Stimulated activated naive CD8-positive, alpha-beta T cell treated with anti-CD3 and anti-CD28 coated beads, Interleukin-15, amount 100 ng/mL, for 72 hours (primary cell): ENCODE data around the gene TBX5.

Experiments
- ATAC-seq: fragments of 150-1000 bp; cut with Tn5 transposase; 2 replicates; pipeline ENCODE4 v1.10.0; 2021; ENCODE audit warnings: mild to moderate bottlenecking, moderate library complexity
- DNase-seq, 2 donors: peaks; one replicate each; pipeline ENCODE4 v3.0.0; 2021 to 2022
- H3K27ac Mint-ChIP-seq, 2 donors: one replicate each; pipeline ENCODE4 v1.8.0; 2022; ENCODE audit warnings: mild to moderate bottlenecking in 2 of 2, mixed read lengths in 2 of 2, moderate library complexity in 2 of 2
- H3K27me3 Mint-ChIP-seq: one replicate; pipeline ENCODE4 v1.8.0; 2022; ENCODE audit warnings: mixed read lengths
- H3K4me1 Mint-ChIP-seq: one replicate; pipeline ENCODE4 v1.8.0; 2022; ENCODE audit warnings: mild to moderate bottlenecking, mixed read lengths
- H3K4me3 Mint-ChIP-seq, 2 donors: one replicate each; pipeline ENCODE4 v1.8.0; 2022; ENCODE audit warnings: mild to moderate bottlenecking in 2 of 2, mixed read lengths in 2 of 2, moderate library complexity in 1 of 2
- H3K9me3 Mint-ChIP-seq, 2 donors: one replicate each; pipeline ENCODE4 v1.8.0; 2022; ENCODE audit warnings: mixed read lengths in 2 of 2

Gene TBX5

GRCh38 chr12:114403011-114403689 is 2.8 kb downstream of the TBX5 start:
- H3K4me3 Mint-ChIP-seq = no peak overlapping the region
- peaks cover 17% of the 10 kb centered on the region for H3K4me1 Mint-ChIP-seq
- H3K27me3 Mint-ChIP-seq = peaks cover 100% of the 10 kb centered on the region
- no peaks in the 10 kb centered on the region for H3K9me3 Mint-ChIP-seq
- no peak overlapping the region for H3K27ac Mint-ChIP-seq
- DNase-seq = no peak
- ATAC-seq = no peak

- Mint-ChIP-seq H3K4me1 (peaks cover 17% of the 10 kb centered on the region), H3K27ac (no peak overlapping the region), H3K4me3 (no peak overlapping the region), H3K9me3 (no peaks in the 10 kb centered on the region), H3K27me3 (peaks cover 100% of the 10 kb centered on the region)
- DNase-seq = no peak
- no peak for ATAC-seq
Measured at GRCh38 chr12:114402084-114402717, 3.7 kb downstream of the TBX5 start.

GRCh38 chr12:114401328-114402083 is 4.4 kb downstream of the TBX5 start:
- ATAC-seq (no peak), DNase-seq (no peak)
- no peak overlapping the region for H3K4me3 Mint-ChIP-seq
- no peak overlapping the region for H3K27ac Mint-ChIP-seq
- H3K9me3 Mint-ChIP-seq = no peaks in the 10 kb centered on the region
- H3K4me1 Mint-ChIP-seq = peaks cover 17% of the 10 kb centered on the region
- H3K27me3 Mint-ChIP-seq = peaks cover 100% of the 10 kb centered on the region

- DNase-seq (no peak), ATAC-seq (no peak)
- H3K27ac Mint-ChIP-seq = no peak overlapping the region
- H3K4me3 Mint-ChIP-seq = no peak overlapping the region
- peaks cover 100% of the 10 kb centered on the region for H3K27me3 Mint-ChIP-seq
- H3K4me1 Mint-ChIP-seq = peaks cover 12% of the 10 kb centered on the region
- no peaks in the 10 kb centered on the region for H3K9me3 Mint-ChIP-seq
Measured at GRCh38 chr12:114400925-114401324, 5.0 kb downstream of the TBX5 start.

- Mint-ChIP-seq H3K27me3 (peaks cover 100% of the 10 kb centered on the region), H3K4me1 (peaks cover 7% of the 10 kb centered on the region), H3K9me3 (no peaks in the 10 kb centered on the region), H3K27ac (no peak overlapping the region), H3K4me3 (no peak overlapping the region)
- DNase-seq = no peak
- ATAC-seq = no peak
Measured at GRCh38 chr12:114400361-114400811, 5.6 kb downstream of the TBX5 start.

GRCh38 chr12:114399664-114400211 is 6.2 kb downstream of the TBX5 start:
- Mint-ChIP-seq H3K27me3 (peaks cover 100% of the 10 kb centered on the region), H3K4me3 (no peak overlapping the region)
- no peak for ATAC-seq

GRCh38 chr12:114397978-114398881 is 7.7 kb downstream of the TBX5 start:
- Mint-ChIP-seq H3K27ac (no peak overlapping the region), H3K4me1 (peaks cover 2% of the 10 kb centered on the region), H3K9me3 (no peaks in the 10 kb centered on the region), H3K4me3 (no peak overlapping the region), H3K27me3 (peaks cover 100% of the 10 kb centered on the region)
- DNase-seq (no peak), ATAC-seq (no peak)

More at GRCh38 chr12:114399664-114400211, 6.2 kb downstream of the TBX5 start:
- peaks cover 6% of the 10 kb centered on the region for H3K4me1 Mint-ChIP-seq
- H3K9me3 Mint-ChIP-seq = no peaks in the 10 kb centered on the region
- DNase-seq = no peak
- H3K27ac Mint-ChIP-seq = no peak overlapping the region

GRCh38 chr12:114396869-114397719 is 8.8 kb downstream of the TBX5 start:
- Mint-ChIP-seq H3K27me3 (peaks cover 100% of the 10 kb centered on the region), H3K4me1 (no peaks in the 10 kb centered on the region), H3K27ac (no peak overlapping the region), H3K4me3 (no peak overlapping the region), H3K9me3 (no peaks in the 10 kb centered on the region)
- no peak for ATAC-seq
- DNase-seq = no peak

- Mint-ChIP-seq H3K27ac (no peak overlapping the region), H3K4me1 (no peaks in the 10 kb centered on the region), H3K4me3 (no peak overlapping the region), H3K9me3 (no peaks in the 10 kb centered on the region), H3K27me3 (peaks cover 100% of the 10 kb centered on the region)
- no peak for ATAC-seq
- no peak for DNase-seq
Measured at GRCh38 chr12:114396153-114396868, 9.6 kb downstream of the TBX5 start.

GRCh38 chr12:114395755-114396152 is 10.2 kb downstream of the TBX5 start:
- Mint-ChIP-seq H3K4me3 (no peak overlapping the region), H3K4me1 (no peaks in the 10 kb centered on the region), H3K27ac (peak overlapping the region in 1 of 2 donors; percentile 77), H3K27me3 (peaks cover 100% of the 10 kb centered on the region), H3K9me3 (no peaks in the 10 kb centered on the region)
- no peak for DNase-seq
- ATAC-seq = no peak

- Mint-ChIP-seq H3K27me3 (peaks cover 100% of the 10 kb centered on the region), H3K9me3 (no peaks in the 10 kb centered on the region), H3K4me1 (no peaks in the 10 kb centered on the region), H3K4me3 (no peak overlapping the region), H3K27ac (no peak overlapping the region)
- no peak for ATAC-seq
- DNase-seq = no peak
Measured at GRCh38 chr12:114395233-114395632, 10.7 kb downstream of the TBX5 start.

- no peak for DNase-seq
- no peak for ATAC-seq
- Mint-ChIP-seq H3K4me3 (no peak overlapping the region), H3K4me1 (no peaks in the 10 kb centered on the region), H3K9me3 (no peaks in the 10 kb centered on the region), H3K27me3 (peaks cover 83% of the 10 kb centered on the region), H3K27ac (no peak overlapping the region)
Measured at GRCh38 chr12:114393569-114393968, 12.4 kb downstream of the TBX5 start.

GRCh38 chr12:114392909-114393308 is 13.0 kb downstream of the TBX5 start:
- H3K27me3 Mint-ChIP-seq = peaks cover 77% of the 10 kb centered on the region
- no peak overlapping the region for H3K27ac Mint-ChIP-seq
- ATAC-seq (no peak), DNase-seq (no peak)
- H3K4me3 Mint-ChIP-seq = no peak overlapping the region
- H3K4me1 Mint-ChIP-seq = no peaks in the 10 kb centered on the region
- H3K9me3 Mint-ChIP-seq = no peaks in the 10 kb centered on the region

GRCh38 chr12:114391088-114391487 is 14.9 kb downstream of the TBX5 start:
- DNase-seq (no peak), ATAC-seq (no peak)
- H3K4me1 Mint-ChIP-seq = no peaks in the 10 kb centered on the region
- no peak overlapping the region for H3K4me3 Mint-ChIP-seq
- peaks cover 59% of the 10 kb centered on the region for H3K27me3 Mint-ChIP-seq
- H3K9me3 Mint-ChIP-seq = no peaks in the 10 kb centered on the region
- no peak overlapping the region for H3K27ac Mint-ChIP-seq
